Prostate gland (tissue), 2 donors: ENCODE data around the gene COL5A1. TPM values are rescaled to one million over a fixed set of nuclear protein-coding genes. Genes with fewer than 3 reads are reported as not detected.
"Not testable (repeated sequence)": the region's sequence is repeated elsewhere in the genome, so short reads cannot be mapped to it uniquely, and the experiment has no call there.

Source experiments
- DNase-seq: peaks from one replicate; pipeline ENCODE4 v3.0.0-alpha.2; 2019; ENCODE audit warnings: low spot score
- H3K27ac ChIP-seq, 2 donors: fragments of 200-600 bp; sonication (generic); 2 replicates each; pipeline ENCODE4 v1.5.1; 2017 to 2019
- H3K27me3 ChIP-seq: fragments of 200-600 bp; sonication (generic); replicated peaks from 2 replicates; pipeline ENCODE4 v1.5.1; 2019; ENCODE audit not compliant: insufficient read depth
- H3K36me3 ChIP-seq, 2 donors: fragments of 200-600 bp; sonication (generic); 1 replicate in 1 of 2; 2 replicates in 1 of 2; pipeline versions ENCODE4 v1.5.1 to v1.8.1; 2017 to 2019
- H3K4me1 ChIP-seq: fragments of 200-600 bp; sonication (generic); replicated peaks from 2 replicates; pipeline ENCODE4 v1.5.1; 2019
- H3K4me3 ChIP-seq, 2 donors: fragments of 200-600 bp; sonication (generic); 2 replicates each; pipeline ENCODE4 v1.5.1; 2017 to 2019
- H3K9me3 ChIP-seq: fragments of 200-600 bp; sonication (generic); 2 replicates; pipeline ENCODE4 v1.5.1; 2017
- POLR2A ChIP-seq: fragments of 450-650 bp; IDR thresholded peaks from one replicate; pipeline ENCODE4 v1.6.1; 2016; ENCODE audit warnings: antibody characterized with exemption, mild to moderate bottlenecking
- POLR2AphosphoS5 ChIP-seq: sonication (generic); formaldehyde crosslinking; IDR thresholded peaks from one replicate; pipeline ENCODE4 v1.6.1; 2017; ENCODE audit warnings: antibody characterized with exemption
- WGBS: methylation state at CpG from one replicate; pipeline ENCODE4 v1.1.5; 2018; 5-methylcytosine and 5-hydroxymethylcytosine counted together
- intact Hi-C: fragments of 100-400 bp; cut with DNase I; formaldehyde crosslinking; loops from one replicate; pipeline ENCODE4 v1.14.2; 2022
- total RNA-seq, 2 donors: library from RNA; depleted of rRNA; stranded (reverse); fragments of >200 nt; gene quantifications; one replicate each; pipeline ENCODE4 v1.1.0, GENCODE V29; 2016
- TF ChIP-seq, protein P1 (sequence below), 4 experiments: fragments of 200-600 bp in 2 of 4; fragments of 450-650 bp in 2 of 4; sonication (generic) in 2 of 4; IDR thresholded peaks; 1 replicate in 3 of 4; 2 replicates in 1 of 4; pipeline ENCODE4 v1.5.1; 2016 to 2019; ENCODE audit warnings: antibody characterized with exemption in 4 of 4, mild to moderate bottlenecking in 2 of 4, moderate library complexity in 2 of 4

The COL5A1 gene
- total RNA-seq, 2 donors from 2014 or later = 16.9 to 36.0 TPM

DNA sequence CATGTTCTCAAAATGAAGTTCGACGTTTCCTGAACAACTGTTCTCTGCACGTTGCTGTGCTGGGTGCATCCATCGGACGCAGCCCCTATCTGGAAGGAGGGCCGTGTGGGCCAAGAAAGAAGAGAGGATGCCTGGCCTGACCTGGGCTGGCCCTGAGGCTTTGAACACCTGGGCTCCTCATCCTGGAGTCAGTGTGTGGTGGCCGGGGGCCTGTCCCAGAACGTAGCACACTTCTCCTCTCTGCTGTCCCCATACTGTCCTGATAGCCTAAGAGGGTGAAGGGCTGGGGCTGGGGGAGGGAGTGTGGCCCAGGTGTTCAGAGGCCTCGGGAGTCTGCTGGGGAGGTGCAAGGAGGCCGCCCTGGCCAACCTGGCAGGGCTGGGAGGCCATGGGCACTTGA, 21.5 kb downstream of the COL5A1 start:
- Histone ChIP-seq H3K36me3 (no peaks in the 10 kb centered on the region), H3K4me3 (no peak overlapping the region), H3K27me3 (no peaks in the 10 kb centered on the region), H3K4me1 (no peaks in the 10 kb centered on the region), H3K9me3 (no peaks in the 10 kb centered on the region), H3K27ac (no peak overlapping the region)
- 87% methylated on average over 10 of the region's 10 CpGs for WGBS
- intact Hi-C loops = loop anchor here (5.0 kb wide), 1 partner anchor 69 kb away; no protein-coding TSS in a partner anchor
- no peak for TF ChIP-seq POLR2A
- no peak for DNase-seq

GRCh38 chr9:134663753-134664415, 22.3 kb downstream of the COL5A1 start:
- Histone ChIP-seq H3K4me1 (no peaks in the 10 kb centered on the region), H3K4me3 (no peak overlapping the region), H3K36me3 (no peaks in the 10 kb centered on the region), H3K27ac (no peak overlapping the region), H3K9me3 (no peaks in the 10 kb centered on the region), H3K27me3 (no peaks in the 10 kb centered on the region)
- 90% methylated on average over 9 of the region's 9 CpGs for WGBS
- no peak for DNase-seq
- no peak for TF ChIP-seq POLR2AphosphoS5
- TF ChIP-seq, protein P1, sequence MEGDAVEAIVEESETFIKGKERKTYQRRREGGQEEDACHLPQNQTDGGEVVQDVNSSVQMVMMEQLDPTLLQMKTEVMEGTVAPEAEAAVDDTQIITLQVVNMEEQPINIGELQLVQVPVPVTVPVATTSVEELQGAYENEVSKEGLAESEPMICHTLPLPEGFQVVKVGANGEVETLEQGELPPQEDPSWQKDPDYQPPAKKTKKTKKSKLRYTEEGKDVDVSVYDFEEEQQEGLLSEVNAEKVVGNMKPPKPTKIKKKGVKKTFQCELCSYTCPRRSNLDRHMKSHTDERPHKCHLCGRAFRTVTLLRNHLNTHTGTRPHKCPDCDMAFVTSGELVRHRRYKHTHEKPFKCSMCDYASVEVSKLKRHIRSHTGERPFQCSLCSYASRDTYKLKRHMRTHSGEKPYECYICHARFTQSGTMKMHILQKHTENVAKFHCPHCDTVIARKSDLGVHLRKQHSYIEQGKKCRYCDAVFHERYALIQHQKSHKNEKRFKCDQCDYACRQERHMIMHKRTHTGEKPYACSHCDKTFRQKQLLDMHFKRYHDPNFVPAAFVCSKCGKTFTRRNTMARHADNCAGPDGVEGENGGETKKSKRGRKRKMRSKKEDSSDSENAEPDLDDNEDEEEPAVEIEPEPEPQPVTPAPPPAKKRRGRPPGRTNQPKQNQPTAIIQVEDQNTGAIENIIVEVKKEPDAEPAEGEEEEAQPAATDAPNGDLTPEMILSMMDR (IDR thresholded peaks at IDR 0.05) = no peak
- no peak for TF ChIP-seq POLR2A
- intact Hi-C loops = loop anchor here (5.0 kb wide), 1 partner anchor 68 kb away; no protein-coding TSS in a partner anchor

DNA sequence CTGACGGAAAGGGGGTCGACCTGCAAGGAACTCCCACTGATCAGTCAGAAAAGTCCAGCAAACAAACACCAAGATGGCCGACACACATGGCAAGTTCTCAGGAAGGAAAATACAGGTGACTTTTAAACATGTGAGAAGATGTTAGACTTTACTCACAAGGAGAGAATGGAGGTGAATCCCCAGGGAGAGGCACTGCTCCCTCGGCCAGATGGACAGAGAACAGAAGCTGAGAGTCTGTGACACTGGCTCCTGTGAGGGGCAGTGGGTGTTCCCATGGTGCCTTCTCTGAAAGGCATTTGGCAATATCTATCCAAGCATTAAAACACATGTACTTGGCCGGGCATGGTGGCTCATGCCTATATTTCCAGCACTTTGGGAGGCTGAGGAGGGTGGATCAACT, 22.8 kb downstream of the COL5A1 start:
- Histone ChIP-seq H3K27ac (no peak overlapping the region), H3K4me1 (no peaks in the 10 kb centered on the region), H3K27me3 (no peaks in the 10 kb centered on the region), H3K36me3 (no peaks in the 10 kb centered on the region), H3K4me3 (no peak overlapping the region), H3K9me3 (no peaks in the 10 kb centered on the region)
- intact Hi-C loops = loop anchor here (5.0 kb wide), 1 partner anchor 68 kb away; no protein-coding TSS in a partner anchor
- no peak for TF ChIP-seq POLR2AphosphoS5
- TF ChIP-seq, protein P1 (IDR thresholded peaks at IDR 0.05) = no peak
- no peak for TF ChIP-seq POLR2A
- 79% methylated on average over 5 of the region's 5 CpGs for WGBS
- no peak for DNase-seq

- Histone ChIP-seq H3K4me3 (no peak overlapping the region), H3K27me3 (no peaks in the 10 kb centered on the region), H3K4me1 (no peaks in the 10 kb centered on the region), H3K9me3 (no peaks in the 10 kb centered on the region), H3K27ac (no peak overlapping the region), H3K36me3 (no peaks in the 10 kb centered on the region)
- TF ChIP-seq, protein P1 (IDR thresholded peaks at IDR 0.05) = no peak
- TF ChIP-seq POLR2A (no peak), POLR2AphosphoS5 (no peak)
- no peak for DNase-seq
- WGBS = 89% methylated on average over 6 of the region's 6 CpGs
- intact Hi-C loops = no loop called here
Observed at GRCh38 chr9:134666208-134666607, 24.6 kb downstream of the COL5A1 start.

- no peaks in the 10 kb centered on the region for H3K27me3 ChIP-seq
- H3K36me3 ChIP-seq = no peaks in the 10 kb centered on the region
- no peak overlapping the region for H3K27ac ChIP-seq
- TF ChIP-seq, protein P1 (IDR thresholded peaks at IDR 0.05) = no peak
- TF ChIP-seq POLR2AphosphoS5 = no peak
- no peak for TF ChIP-seq POLR2A
- no peak for DNase-seq
- intact Hi-C loops = no loop called here
- H3K9me3 ChIP-seq = no peaks in the 10 kb centered on the region
- 70% methylated on average over 7 of the region's 7 CpGs for WGBS
- H3K4me3 ChIP-seq = no peak overlapping the region
- H3K4me1 ChIP-seq = no peaks in the 10 kb centered on the region
Observed at GRCh38 chr9:134666831-134667230, 25.2 kb downstream of the COL5A1 start.

GRCh38 chr9:134668977-134669376, 27.4 kb downstream of the COL5A1 start:
- H3K27ac ChIP-seq, H3K4me3 ChIP-seq, DNase-seq, H3K4me1 ChIP-seq, H3K27me3 ChIP-seq, H3K36me3 ChIP-seq, H3K9me3 ChIP-seq, intact Hi-C loops: not testable (repeated sequence)
